ENCODE measurements around the gene FBXO9.

Gene FBXO9

GRCh38 chr6:53065266-53066076 is at the start of gene FBXO9:
Gene FBXO9, plus strand, starts transcription at chr6:53065404. Its CDS starts 386 bp downstream, at chr6:53065790.
- peak; percentile 14 for DNase-seq

GRCh38 chr6:53015486-53015885 is 49.7 kb upstream of the FBXO9 start:
- no peak for DNase-seq

- no peak for DNase-seq
Observed at GRCh38 chr6:53018446-53018845, 46.8 kb upstream of the FBXO9 start.

GRCh38 chr6:53020005-53020744 is 45.0 kb upstream of the FBXO9 start:
- no peak for DNase-seq

DNA sequence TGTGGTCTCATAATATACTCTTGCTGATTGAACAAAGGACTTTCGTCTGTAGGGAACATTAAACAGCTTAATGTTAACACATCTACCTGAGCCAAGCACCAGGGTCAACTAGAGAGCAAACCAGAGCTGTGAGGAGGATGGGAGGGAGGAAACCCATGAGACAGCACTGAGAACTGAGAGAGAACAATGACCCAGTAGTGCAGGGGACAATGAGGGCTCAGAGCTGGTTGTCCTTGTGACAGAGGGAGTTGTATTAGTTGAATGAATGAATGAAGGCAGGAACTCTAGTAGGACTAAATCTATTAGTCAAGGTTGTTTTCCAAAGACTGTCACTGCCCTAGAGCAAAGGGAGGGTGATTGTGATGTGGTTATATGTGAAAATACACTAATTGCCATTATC is 41.9 kb upstream of the FBXO9 start:
- DNase-seq, result no peak

- no peak for DNase-seq
Observed at GRCh38 chr6:53026526-53026925, 38.7 kb upstream of the FBXO9 start.

- DNase-seq, result no peak
Observed at GRCh38 chr6:53027131-53027718, 38.0 kb upstream of the FBXO9 start.

- no peak for DNase-seq
Observed at GRCh38 chr6:53028467-53028866, 36.7 kb upstream of the FBXO9 start.

- DNase-seq, result no peak
Observed at GRCh38 chr6:53029257-53029656, 35.9 kb upstream of the FBXO9 start.

DNA sequence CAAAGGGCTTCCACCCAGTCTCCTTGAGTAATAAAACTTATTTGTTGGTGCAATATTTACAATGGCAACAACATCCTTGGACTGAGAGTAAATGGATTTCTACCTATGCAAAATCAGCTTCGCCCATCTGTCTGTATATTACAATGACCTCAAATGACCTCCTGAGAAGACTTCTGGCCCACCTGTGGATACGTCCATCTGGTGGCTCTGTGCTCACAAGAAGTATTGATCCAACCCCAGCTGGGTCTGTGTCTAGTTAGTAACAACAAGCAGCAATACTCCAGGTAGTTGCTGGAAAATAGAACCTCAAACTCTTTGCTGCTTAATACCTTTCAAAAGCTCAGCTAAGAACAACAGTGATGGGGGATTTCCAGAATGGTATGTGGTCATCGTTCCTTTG is 35.4 kb upstream of the FBXO9 start:
- no peak for DNase-seq

DNA sequence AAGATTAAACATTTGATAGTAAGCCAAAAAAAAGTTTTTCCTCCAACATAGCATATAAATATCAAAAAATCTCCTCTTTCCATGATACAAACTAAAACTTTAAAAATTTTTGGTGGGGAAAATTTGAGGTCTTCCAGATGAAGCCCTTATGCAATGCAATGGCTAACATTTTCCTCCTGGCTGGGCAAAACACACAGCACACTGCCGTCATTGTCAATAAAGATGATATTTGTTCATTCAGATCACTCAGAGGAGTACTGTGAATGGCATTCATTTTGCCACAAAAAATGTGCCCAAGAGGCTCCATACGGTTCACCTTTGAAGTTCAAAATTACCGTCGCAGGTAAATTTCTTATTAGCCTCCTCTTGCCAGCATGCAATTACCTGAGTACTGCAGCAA is 33.9 kb upstream of the FBXO9 start:
- DNase-seq, result no peak

DNA sequence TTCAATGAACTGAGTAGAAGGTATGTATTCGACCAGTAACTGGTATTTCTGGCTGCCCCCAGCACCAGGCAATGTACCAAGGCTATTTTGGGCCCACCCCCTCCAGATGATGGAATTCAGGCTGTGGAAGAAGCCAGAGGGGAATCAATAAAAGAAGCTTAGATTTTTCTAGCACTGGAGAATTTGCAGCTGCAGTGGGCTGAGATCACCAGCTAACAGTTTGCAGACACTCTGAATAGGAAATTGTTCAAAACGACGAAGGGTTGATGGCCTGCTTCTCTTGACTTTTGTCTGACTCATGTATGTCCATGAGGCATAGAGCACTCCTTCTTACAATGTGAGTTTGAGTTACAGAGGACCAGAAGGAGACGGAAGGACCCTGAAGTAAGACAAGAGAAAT is 32.4 kb upstream of the FBXO9 start:
- no peak for DNase-seq

- DNase-seq, result no peak
Observed at GRCh38 chr6:53033764-53034163, 31.4 kb upstream of the FBXO9 start.

- DNase-seq, result no peak
Observed at GRCh38 chr6:53035549-53036213, 29.5 kb upstream of the FBXO9 start.

- no peak for DNase-seq
Observed at GRCh38 chr6:53038141-53038540, 27.1 kb upstream of the FBXO9 start.

GRCh38 chr6:53038596-53038995 is 26.6 kb upstream of the FBXO9 start:
- DNase-seq, result no peak

- no peak for DNase-seq
Observed at GRCh38 chr6:53041356-53041755, 23.8 kb upstream of the FBXO9 start.

DNA sequence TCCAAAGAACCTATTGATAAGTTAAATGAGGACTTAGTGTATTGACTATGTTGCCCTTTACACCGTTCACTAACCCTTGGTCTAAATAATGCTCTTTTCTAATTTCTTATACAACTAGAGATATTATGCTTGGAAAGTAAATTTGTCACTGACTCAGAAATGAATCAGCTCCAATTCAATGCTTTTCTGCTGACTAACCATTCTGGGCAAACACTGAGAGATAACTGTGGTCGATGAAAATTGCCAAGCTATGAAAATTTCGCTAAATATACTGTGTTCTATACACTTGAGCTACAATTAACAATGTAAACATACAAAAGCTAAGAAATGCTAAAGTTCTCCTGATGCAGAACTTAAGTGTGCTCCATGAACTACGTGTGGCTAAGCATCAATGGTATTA is 23.1 kb upstream of the FBXO9 start:
- DNase-seq, result no peak

GRCh38 chr6:53043581-53043980 is 21.6 kb upstream of the FBXO9 start:
- no peak for DNase-seq

DNA sequence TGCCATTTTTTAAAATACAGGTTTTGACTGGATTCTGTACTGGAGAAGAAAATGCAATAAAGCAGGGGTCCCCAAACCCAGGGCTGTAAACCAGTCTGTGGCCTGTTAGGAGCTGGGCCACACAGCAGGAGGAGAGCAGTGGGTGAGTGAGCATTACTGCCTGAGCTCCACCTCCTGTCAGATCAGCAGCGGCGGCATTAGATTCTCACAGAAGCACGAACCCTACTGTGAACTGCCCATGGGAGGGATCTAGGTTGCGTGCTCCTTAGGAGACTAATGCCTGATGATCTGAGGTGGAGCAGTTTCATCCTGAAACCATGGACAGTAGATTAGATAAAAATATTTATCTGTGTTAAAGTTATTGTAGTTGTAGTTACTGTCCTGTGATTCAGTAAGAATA is 21.1 kb upstream of the FBXO9 start:
- DNase-seq, result no peak

DNA sequence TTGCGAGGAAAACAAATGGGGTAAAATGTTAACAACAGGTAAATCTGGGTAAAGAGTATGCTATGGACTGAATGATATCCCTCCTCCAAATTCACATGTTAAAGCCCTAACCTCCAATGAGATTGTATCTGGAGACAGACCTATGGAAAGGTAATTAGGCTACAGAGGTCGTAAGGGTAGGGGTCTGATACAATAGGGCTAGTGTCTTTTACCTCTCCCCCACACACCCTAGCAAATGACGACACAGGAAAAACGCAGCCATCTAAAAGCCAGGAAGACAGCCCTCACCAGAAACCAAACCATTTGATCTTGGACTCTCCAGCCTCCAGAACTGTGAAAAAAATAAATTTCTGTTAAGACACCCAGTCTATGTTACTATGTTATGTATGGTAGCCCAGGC is 20.6 kb upstream of the FBXO9 start:
- DNase-seq, result no peak

- no peak for DNase-seq
Observed at GRCh38 chr6:53045891-53046673, 19.1 kb upstream of the FBXO9 start.
